ENCODE results near the gene PWWP2B.

PWWP2B gene

GRCh38 chr10:132397036-132397541, at the start of gene PWWP2B:
Gene PWWP2B, plus strand, starts transcription at chr10:132397200. Its CDS starts 27 bp downstream, at chr10:132397227.
- peak; percentile 35 to 68 for DNase-seq (ENCODE audit: low read depth in 2 of 2)

- DNase-seq (ENCODE audit: low read depth in 2 of 2): no peak
Observed at GRCh38 chr10:132347211-132347930, 49.6 kb upstream of the PWWP2B start.

GRCh38 chr10:132347931-132348267, 49.1 kb upstream of the PWWP2B start:
- DNase-seq (ENCODE audit: low read depth in 2 of 2): no peak

GRCh38 chr10:132349766-132350165, 47.2 kb upstream of the PWWP2B start:
- no peak for DNase-seq (ENCODE audit: low read depth in 2 of 2)

DNA sequence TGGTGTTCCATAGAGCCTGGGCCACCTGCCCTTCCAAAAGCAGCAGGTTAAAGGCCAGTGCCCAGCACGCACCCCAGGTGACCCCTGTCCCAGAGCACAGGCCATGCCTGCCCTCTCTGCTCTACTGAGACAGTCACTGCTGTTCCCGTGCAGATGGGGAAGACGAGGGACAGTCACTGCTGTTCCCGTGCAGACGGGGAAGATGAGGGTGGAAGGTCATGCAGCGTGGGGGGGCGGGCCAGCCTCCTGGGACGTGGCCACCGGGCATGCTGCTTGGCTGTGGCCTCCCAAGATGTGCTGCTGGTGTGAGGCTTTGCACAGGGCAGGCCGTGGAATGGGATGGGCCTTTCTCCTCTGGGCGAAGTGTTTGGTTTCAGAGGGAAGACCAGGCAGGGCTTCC, 46.6 kb upstream of the PWWP2B start:
- no peak for DNase-seq (ENCODE audit: low read depth in 2 of 2)

DNA sequence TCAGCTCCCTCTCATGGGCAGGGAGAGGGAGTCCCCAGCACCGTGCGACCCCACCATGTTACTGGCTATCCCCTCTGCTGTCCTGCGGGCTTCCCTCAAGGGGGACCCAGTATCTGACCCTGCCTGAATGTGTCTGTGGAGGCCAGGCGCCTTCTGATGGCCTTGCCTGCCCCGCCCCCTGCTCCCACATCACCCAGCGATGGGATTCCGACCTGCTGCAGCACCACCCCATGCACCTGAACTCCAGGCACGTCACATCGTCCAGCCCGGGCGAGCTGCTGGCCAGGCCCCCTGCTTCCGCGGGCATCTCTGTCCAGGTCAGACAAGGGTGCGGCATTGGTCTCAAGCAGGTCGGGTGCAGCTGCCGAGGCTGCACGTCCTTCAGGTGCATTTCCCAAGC, 46.1 kb upstream of the PWWP2B start:
- no peak for DNase-seq (ENCODE audit: low read depth in 2 of 2)

DNA sequence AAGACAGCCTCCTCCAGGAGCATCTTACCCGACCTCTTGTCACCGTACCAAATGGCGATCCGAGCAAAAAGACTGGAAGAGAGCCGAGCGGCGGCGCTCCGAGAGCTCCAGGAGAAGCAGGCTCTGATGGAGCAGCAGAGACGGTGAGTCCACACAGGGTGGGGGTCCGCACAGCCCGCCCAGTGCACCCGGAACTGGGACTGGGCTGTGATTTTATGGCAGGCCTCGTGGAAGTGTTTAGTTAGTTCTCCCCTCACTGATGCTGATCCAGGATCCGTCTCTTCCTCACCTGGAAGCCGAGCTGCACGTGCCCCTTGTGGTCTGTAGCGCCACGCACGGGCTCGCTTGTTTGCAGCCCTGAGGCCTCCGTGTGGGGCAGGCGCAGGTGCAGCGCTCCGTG, 45.4 kb upstream of the PWWP2B start:
- no peak for DNase-seq (ENCODE audit: low read depth in 2 of 2)

DNA sequence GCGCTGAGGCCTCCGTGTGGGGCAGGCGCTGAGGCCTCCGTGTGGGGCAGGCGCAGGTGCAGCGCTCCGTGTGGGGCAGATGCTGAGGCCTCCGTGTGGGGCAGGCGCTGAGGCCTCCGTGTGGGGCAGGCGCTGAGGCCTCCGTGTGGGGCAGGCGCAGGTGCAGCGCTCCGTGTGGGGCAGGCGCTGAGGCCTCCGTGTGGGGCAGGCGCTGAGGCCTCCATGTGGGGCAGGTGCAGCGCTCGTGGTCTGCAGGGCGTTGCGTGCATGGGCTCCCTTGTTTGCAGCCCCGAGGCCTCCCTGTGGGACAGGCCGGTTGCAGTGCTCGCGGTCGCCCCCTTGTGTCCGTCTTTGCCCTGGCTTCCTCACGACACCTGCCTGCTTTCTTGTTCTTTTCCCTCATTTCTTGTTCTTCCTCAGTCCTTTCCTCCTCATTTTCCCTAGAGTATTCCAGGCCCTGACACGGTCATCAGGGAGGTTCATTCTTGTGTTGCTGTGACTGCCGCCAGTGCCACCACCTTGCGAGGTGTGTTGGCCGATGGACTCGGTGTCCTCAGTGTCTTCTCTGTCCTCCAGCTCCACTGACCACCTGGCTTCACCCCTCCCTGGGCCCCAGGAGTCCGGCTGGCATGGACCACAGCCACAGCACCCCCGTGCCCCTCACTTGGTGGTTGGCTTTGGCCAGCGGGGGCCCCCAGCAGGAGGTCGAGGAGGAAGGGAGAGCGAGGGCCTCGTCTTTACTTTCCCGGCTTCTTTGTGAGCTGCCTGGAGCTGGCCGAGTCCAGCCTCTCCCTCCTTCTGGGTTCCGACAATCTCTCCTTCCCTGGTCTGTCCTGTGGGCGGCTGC, 44.3 kb upstream of the PWWP2B start:
- DNase-seq (ENCODE audit: low read depth in 2 of 2): peak; percentile 44 to 56

GRCh38 chr10:132353456-132354355, 43.3 kb upstream of the PWWP2B start:
- DNase-seq (ENCODE audit: low read depth in 2 of 2): no peak

DNA sequence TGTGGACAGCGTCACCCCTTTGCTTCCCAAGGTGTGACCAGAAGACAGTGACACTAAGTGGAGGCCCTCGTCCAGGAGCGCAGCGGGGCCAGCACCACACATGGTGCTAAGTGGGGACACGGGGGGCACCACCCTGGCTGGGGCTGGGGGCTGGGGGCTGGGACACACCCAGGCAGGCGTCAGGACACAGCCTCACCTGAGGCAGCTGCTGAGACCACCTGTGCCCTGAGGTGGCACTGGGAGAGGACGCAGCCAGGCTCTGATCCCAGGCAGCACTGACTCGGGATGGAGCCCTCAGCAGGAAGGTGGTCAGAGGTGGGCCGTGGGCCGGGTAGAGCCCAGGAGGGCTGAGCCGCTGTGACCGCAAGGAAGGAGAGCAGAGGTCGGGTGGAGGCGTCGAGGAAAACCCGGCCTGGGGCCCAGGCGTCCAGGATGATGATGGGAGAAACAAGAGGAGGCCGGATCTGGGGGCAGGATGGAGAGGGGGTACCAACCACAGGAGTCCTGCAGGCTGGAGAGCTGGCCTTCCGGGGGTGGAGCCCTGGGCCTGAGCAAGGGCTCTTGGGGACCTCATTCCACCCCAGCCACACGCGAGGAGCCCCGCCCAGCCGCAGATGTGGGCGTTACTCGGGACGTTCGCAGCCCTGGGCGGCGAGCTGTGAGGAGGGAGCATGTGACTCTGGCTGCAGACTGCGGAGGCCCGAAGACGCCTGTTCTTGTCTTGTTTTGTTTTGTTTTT, 42.5 kb upstream of the PWWP2B start:
- no peak for DNase-seq (ENCODE audit: low read depth in 2 of 2)

DNA sequence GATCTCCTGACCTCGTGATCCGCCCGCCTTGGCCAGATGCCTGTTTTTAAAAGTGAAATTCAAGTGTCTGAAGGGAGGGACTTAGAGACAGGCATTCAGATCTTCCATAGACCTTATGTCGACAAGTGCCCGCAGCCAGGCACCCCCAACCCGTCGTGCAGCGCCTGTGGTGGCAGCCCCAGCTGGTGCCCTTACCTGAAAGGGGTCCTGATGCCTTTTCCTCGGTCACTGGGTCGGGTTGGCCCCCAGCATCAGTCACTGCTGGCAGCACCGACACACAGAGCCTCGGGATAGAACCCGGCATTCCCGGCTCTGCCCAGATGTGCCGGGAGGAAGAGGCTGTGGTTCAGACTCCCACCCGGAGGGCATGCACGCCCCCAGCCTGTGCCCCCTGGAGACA, 41.7 kb upstream of the PWWP2B start:
- no peak for DNase-seq (ENCODE audit: low read depth in 2 of 2)

DNA sequence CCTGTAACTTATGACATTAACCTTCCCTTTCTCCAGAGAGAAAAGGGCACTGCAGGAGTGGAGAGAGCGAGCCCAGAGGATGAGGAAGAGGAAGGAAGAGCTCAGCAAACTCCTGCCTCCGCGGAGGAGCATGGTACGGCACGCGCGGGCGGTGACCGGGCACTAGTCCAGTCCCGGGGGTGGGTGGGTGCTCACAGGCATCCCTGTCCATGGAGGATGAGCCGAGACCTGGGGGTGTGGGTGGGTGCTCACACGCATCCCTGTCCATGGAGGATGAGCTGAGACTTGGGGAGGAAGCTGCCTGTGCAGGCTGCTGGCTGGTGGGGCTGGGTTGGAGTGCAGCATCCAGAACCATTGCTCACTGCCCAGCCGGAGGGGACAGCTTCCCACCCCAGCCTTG, 41.2 kb upstream of the PWWP2B start:
- no peak for DNase-seq (ENCODE audit: low read depth in 2 of 2)

DNA sequence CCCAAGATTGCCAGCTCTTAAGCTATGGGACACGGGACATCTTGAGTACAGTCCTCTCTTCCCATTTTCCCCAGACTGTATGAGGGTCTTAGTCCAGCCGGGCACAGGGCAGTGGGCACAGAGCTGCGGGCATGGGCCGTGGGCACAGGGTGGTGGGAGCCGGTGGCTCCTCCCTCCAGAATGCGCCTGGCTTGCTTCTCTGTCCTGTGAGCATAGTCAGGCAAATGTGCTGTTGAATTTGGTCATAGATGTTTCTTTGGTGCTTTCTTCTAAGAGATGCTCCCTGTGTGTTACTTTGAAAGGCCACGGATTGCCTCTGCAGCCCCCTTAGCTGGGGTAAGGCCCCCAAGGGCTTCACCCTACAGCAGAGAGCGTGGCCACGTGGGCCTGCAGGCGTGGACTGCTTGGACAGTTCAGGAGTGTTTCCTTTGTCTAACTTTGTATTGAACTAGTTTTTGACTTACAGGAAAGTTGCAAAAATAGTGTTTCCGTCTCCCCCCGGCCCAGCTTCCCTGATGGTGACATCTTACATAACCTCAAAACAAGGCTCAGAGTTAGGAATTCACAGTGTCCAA, 40.3 kb upstream of the PWWP2B start:
- DNase-seq (ENCODE audit: low read depth in 2 of 2): no peak

- no peak for DNase-seq (ENCODE audit: low read depth in 2 of 2)
Observed at GRCh38 chr10:132357286-132358058, 39.5 kb upstream of the PWWP2B start.

- no peak for DNase-seq (ENCODE audit: low read depth in 2 of 2)
Observed at GRCh38 chr10:132359305-132360040, 37.5 kb upstream of the PWWP2B start.

- DNase-seq (ENCODE audit: low read depth in 2 of 2): no peak
Observed at GRCh38 chr10:132360766-132361447, 36.1 kb upstream of the PWWP2B start.

DNA sequence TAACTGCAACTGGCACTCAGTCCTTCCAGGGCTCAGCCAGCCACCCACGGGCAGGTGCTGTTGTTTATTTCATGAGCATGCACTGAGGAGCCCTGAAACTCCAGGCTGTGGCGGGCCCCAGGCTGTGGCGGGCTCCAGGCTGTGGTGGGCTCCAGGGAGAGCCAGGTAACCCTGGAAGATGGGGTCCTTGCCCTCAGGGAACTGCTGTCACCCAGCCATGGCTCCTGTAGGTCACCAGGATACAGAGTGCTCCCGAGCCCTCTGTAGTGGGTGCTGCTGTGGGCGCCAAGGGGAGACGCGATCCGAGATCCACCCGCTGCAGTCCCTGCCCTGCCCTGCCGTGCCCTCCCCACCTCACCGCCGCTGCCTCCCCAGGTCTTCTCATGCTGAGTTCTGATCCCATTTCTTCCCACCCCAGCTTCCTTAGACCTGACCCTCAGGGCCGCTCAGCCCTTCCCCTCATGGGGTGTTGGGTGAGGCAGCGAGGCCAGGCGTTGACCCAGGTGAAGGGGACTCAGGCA, 35.4 kb upstream of the PWWP2B start:
- no peak for DNase-seq (ENCODE audit: low read depth in 2 of 2)

- DNase-seq (ENCODE audit: low read depth in 2 of 2): no peak
Observed at GRCh38 chr10:132362151-132362611, 34.8 kb upstream of the PWWP2B start.

Measured in stimulated activated CD8-positive, alpha-beta memory T cell treated with anti-CD3 and anti-CD28 coated beads, Interleukin-7, amount 100 ng/mL, for 4 hours (primary cell).